Astrocyte of the spinal cord (primary cell): ENCODE data around the gene LHPP.

ENCODE experiments used
- DNase-seq: peaks from one replicate; pipeline ENCODE4 v3.0.0; 2011; ENCODE audit warnings: low read depth, low spot score
- H3K4me3 ChIP-seq: 2 replicates; pipeline ENCODE4 v1.5.1; 2011; ENCODE audit warnings: low read depth, mild to moderate bottlenecking, low read length, moderate library complexity
- in situ Hi-C: cut with HindIII; loops from 2 replicates; pipeline ENCODE4 v1.10.0; 2017; ENCODE audit warnings: low sequenced_read_pairs
- TF ChIP-seq, protein P1 (sequence below): IDR thresholded peaks from 2 replicates; pipeline ENCODE4 v1.5.1; 2012; ENCODE audit warnings: low read depth, mild to moderate bottlenecking, low read length, inconsistent platforms

LHPP gene

DNA sequence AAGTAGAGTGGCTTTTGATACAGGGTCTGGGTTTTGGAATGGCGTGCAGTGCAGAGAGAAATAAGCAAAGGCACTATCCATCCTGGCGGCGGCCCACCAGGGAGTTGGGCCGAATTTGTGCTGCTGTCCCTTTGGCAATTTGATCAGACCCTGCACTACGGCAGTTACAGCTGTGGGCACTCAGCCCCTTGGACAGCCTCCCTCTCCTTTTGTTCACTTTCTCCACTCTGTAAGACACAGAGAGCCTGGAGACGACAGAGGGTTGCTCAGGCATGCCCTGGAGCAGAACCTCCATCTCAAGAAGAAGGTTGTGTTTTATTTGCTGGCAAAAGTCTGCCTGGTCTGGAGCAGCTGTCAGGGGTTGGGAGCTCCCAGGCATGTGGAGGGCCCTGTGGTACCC is 55.8 kb downstream of the LHPP start:
- no peak for DNase-seq
- in situ Hi-C loops = no loop called here
- TF ChIP-seq, protein P1, sequence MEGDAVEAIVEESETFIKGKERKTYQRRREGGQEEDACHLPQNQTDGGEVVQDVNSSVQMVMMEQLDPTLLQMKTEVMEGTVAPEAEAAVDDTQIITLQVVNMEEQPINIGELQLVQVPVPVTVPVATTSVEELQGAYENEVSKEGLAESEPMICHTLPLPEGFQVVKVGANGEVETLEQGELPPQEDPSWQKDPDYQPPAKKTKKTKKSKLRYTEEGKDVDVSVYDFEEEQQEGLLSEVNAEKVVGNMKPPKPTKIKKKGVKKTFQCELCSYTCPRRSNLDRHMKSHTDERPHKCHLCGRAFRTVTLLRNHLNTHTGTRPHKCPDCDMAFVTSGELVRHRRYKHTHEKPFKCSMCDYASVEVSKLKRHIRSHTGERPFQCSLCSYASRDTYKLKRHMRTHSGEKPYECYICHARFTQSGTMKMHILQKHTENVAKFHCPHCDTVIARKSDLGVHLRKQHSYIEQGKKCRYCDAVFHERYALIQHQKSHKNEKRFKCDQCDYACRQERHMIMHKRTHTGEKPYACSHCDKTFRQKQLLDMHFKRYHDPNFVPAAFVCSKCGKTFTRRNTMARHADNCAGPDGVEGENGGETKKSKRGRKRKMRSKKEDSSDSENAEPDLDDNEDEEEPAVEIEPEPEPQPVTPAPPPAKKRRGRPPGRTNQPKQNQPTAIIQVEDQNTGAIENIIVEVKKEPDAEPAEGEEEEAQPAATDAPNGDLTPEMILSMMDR = no peak
- H3K4me3 ChIP-seq = no peak overlapping the region

DNA sequence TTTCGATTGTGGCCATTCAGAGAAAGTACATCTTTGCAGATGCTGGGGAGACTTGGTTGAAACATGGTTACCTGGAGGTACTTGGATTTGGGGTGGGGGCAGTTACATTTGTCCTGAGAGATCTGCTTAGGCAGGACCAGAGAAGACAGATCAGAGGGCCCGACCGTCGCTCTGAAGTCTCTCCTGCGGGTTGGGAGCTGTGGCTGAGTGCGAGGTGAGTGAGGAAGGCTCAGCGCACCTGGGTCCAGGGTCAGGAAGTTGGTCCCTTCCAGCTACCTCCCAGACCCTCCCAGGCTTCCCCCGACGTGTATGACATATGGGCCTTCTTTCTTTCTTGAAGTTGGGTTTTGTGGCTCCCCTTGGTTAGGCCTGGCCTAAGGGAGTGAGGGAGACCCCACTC is 56.3 kb downstream of the LHPP start:
- in situ Hi-C loops = no loop called here
- no peak overlapping the region for H3K4me3 ChIP-seq
- no peak for DNase-seq
- TF ChIP-seq, protein P1 = no peak

DNA sequence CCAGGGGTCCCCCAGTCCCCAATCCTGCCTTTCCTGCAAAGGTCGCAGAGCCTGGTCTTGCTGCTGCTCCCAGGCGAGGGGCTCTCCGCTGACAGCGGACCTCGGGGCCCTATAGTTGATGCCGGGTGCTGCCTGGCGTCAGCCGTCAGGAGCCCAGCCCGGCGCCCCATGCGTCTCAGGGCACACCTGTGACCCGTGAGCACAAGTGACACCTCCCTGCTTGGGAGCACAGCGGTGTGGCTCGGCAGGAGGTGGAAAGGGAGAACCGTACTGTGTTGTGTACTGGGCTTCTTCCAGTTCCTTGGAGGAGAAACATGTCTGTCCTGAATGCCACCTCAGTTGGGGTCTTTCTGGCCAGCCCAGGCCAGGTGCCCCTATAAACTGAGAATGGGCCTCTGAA is 56.7 kb downstream of the LHPP start:
- TF ChIP-seq, protein P1 = no peak
- H3K4me3 ChIP-seq = no peak overlapping the region
- in situ Hi-C loops = no loop called here

DNA sequence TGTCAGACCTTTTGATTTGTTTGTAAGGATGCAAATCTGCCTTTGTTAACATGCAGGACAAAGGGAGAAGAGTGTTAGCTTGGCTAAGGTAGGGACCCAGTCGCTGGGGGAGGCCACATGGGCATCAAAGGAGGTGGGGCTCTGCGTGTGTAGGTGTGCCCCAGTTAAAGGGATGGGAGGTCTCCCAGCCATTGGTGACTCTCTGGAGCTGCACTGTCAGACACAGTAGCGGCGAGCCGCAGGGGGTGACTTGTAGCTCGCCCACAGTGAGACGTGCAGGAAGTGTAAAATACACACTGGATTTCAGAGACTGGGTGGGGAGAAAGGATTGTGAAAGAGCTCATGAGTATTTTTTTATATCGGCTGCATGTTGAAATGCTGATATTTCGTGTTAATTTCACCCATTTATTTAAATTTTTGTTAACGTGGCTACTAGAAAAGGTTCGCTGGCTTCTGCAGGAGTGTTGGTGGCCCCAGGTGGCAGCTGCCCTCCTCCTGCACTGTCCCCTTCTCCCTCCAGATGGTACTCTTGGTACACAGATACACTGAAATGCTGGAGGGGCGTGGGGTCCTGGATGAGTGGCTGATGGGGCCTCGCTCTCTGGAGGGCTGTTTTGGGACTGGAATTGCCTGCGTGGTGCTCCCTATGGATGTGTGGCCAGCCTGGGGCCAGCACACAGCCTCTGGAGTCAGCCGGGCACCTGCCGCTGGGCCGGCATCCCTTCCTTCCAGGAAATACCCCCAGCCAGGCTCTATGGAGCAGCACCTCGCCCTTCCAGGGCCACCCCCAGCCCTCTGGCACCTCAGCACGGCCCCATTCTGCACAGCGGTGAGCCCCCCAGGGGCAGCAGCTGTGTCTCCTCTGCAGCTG is 59.2 kb downstream of the LHPP start:
- TF ChIP-seq, protein P1 = peak; percentile 11
- no peak overlapping the region for H3K4me3 ChIP-seq
- in situ Hi-C loops = no loop called here
- peak; percentile 12 for DNase-seq

More for the DNA sequence above, 56.7 kb downstream of the LHPP start:
- DNase-seq = no peak

DNA sequence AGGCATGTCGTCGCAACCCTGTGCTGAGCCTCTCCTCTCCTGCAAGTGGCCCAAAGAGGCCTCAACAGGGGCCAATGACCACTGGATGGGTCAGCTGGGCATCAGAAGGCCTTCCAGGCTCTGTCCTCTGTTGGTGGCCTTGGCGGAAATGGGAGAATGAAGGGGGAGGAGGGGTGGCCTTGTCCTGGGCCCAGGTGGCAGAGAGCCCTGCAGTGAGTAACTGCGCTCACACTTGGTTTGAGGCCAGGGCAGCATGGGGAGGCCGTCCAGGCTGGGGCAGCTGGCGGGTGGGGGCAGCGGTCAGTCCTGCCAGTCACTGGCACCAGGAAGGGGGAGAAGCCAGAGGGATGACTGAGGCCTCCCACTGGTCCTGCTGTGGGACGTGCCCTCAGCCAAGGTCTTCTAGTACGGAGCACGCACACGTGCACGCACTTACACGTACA is 59.8 kb downstream of the LHPP start:
- in situ Hi-C loops = no loop called here

DNA sequence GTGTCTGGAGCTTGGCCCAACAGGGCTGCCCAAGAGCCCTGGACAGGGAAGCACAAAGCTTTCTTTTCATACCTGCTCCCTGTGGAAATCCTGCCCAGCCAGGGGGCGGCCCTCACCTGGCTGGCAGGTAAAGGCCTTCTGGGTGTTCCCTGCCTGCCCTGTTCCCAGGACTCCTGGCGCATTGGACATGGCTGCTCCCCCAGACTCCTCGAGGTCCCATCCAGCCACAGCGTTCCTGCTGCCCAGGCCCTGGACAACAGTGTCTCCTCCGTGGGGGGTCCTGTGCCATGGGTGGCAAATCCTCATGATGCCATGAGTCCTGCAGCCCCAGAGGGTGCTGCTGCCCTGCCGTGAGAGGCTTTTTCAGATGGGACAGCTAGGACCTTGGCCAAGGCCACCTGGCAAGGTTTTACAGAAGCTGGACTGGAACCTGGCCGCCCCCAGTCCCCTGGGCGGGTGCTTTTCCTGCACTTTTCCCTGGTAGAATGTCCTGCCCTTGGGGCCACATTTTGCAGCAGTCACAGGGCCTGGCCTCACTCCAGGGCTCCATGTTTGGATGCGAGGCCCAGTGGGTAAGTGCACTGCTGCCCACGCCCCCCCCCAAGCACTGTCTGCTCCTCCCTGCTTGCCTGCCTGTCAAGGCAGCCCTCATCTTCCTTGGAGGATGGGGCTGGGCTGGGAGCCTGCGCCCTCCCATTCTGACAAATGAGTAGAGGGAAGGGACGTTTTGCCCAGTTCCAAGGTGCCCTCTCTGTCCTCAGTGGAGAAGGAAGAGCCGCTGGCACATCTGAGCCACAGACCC is 60.7 kb downstream of the LHPP start:
- DNase-seq = no peak
- no peak overlapping the region for H3K4me3 ChIP-seq
- TF ChIP-seq, protein P1 = no peak
- in situ Hi-C loops = no loop called here

More for the DNA sequence above, 59.8 kb downstream of the LHPP start:
- TF ChIP-seq, protein P1 = no peak
- no peak overlapping the region for H3K4me3 ChIP-seq
- DNase-seq = no peak
